ENCODE measurements around the gene KLF2. TPM values are rescaled to one million over a fixed set of nuclear protein-coding genes. Genes with fewer than 3 reads are reported as not detected.
A peak's percentile ranks its signal among the peaks of the same experiment; 100 is the strongest.

KLF2 gene
- total and polyA plus RNA-seq, 2 donors (not counting 1 experiment from before 2014, with no cell fraction given): 242 to 3,965 TPM

DNA sequence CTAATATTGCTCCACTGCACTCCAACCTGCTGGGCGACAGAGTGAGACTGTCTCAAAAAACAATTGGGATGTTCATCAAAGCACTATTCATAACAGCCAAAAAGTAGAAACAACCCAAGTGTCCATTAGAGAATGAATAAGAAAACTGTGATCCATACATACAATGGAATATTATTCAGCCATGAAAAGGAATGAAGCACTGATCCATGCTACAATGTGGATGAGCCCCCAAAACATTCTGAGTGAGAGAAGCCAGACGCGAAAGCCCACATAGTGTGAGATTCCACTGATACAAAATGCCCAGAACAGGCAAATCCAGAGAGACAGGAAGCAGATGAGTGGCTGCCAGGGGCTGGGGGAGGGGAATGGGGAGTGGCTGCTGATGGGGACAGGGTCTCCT lies 16.0 kb downstream of the KLF2 start:
- Histone ChIP-seq H3K36me3 (replicated peaks in 1 of 2; ENCODE audit: control extremely low read depth in 1 of 2, control insufficient read depth in 1 of 2, extremely low read depth in 1 of 2, insufficient read depth in 2 of 2, low read length in 1 of 2) (no peaks in the 10 kb centered on the region), H3K4me3 (ENCODE audit: control extremely low read depth in 1 of 5, extremely low read depth in 1 of 5, insufficient read depth in 1 of 5, low read depth in 2 of 5, low read length in 4 of 5) (no peak overlapping the region), H2AFZ (ENCODE audit: insufficient read depth, low read depth, low read length, poor library complexity, severe bottlenecking) (no peak overlapping the region), H3K4me2 (replicated peaks; ENCODE audit: low read depth, low read length, poor library complexity, severe bottlenecking) (no peak overlapping the region), H3K27me3 (replicated peaks in 1 of 4; ENCODE audit: control extremely low read depth in 1 of 4, control insufficient read depth in 3 of 4, insufficient read depth in 4 of 4, low read length in 3 of 4) (no peaks in the 10 kb centered on the region), H3K79me2 (ENCODE audit: control insufficient read depth, insufficient read depth, low read length) (peaks cover 10% of the 10 kb centered on the region), H3K4me1 (ENCODE audit: control insufficient read depth in 2 of 2, insufficient read depth in 2 of 2, low read length in 2 of 2) (peaks cover 53 to 69% of the 10 kb centered on the region in 2 donors), H3K9me3 (ENCODE audit: control extremely low read depth in 1 of 3, control insufficient read depth in 2 of 3, insufficient read depth in 1 of 3, low read length in 2 of 3) (peaks cover 0 to 4% (median 0%) of the 10 kb centered on the region in 3 donors), H3K9ac (ENCODE audit: low read length) (no peak overlapping the region), H4K20me1 (ENCODE audit: control insufficient read depth, insufficient read depth, low read length, poor library complexity, severe bottlenecking) (no peaks in the 10 kb centered on the region), H3K27ac (ENCODE audit: low read length in 2 of 2) (peak overlapping the region in 1 of 2 donors; percentile 36)
- Mint-ChIP-seq H3K9me3 (ENCODE audit: insufficient read depth) (no peaks in the 10 kb centered on the region), H3K27ac (peak overlapping the region; percentile 67), H3K4me1 (peaks cover 59% of the 10 kb centered on the region), H3K4me3 (peak overlapping the region; percentile 46), H3K27me3 (no peaks in the 10 kb centered on the region)
- WGBS (ENCODE audit: insufficient coverage): 90% methylated on average over 2 of the region's 3 CpGs
- POLR2A ChIA-PET: interaction anchor here (0.6 to 4.2 kb wide), 5 partner anchors 11 to 78 kb away, joined by 3 to 85 read pairs (median 3); no protein-coding TSS in a partner anchor
- TF ChIP-seq, protein P1, sequence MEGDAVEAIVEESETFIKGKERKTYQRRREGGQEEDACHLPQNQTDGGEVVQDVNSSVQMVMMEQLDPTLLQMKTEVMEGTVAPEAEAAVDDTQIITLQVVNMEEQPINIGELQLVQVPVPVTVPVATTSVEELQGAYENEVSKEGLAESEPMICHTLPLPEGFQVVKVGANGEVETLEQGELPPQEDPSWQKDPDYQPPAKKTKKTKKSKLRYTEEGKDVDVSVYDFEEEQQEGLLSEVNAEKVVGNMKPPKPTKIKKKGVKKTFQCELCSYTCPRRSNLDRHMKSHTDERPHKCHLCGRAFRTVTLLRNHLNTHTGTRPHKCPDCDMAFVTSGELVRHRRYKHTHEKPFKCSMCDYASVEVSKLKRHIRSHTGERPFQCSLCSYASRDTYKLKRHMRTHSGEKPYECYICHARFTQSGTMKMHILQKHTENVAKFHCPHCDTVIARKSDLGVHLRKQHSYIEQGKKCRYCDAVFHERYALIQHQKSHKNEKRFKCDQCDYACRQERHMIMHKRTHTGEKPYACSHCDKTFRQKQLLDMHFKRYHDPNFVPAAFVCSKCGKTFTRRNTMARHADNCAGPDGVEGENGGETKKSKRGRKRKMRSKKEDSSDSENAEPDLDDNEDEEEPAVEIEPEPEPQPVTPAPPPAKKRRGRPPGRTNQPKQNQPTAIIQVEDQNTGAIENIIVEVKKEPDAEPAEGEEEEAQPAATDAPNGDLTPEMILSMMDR (IDR thresholded peaks at IDR 0.05): no peak
- no peak for TF ChIP-seq EZH2 (IDR thresholded peaks at IDR 0.05; ENCODE audit: borderline replicate concordance, insufficient read depth, low read depth, low read length, poor library complexity, severe bottlenecking)
- DNase-seq: no peak
- ATAC-seq (ENCODE audit: low read depth): no peak
- intact Hi-C loops (cut with micrococcal nuclease): no loop called here
- CTCF ChIA-PET: interaction anchor here (0.6 to 1.2 kb wide), 4 partner anchors 10 to 42 kb away, joined by 3 to 7 read pairs (median 5); no protein-coding TSS in a partner anchor

DNA sequence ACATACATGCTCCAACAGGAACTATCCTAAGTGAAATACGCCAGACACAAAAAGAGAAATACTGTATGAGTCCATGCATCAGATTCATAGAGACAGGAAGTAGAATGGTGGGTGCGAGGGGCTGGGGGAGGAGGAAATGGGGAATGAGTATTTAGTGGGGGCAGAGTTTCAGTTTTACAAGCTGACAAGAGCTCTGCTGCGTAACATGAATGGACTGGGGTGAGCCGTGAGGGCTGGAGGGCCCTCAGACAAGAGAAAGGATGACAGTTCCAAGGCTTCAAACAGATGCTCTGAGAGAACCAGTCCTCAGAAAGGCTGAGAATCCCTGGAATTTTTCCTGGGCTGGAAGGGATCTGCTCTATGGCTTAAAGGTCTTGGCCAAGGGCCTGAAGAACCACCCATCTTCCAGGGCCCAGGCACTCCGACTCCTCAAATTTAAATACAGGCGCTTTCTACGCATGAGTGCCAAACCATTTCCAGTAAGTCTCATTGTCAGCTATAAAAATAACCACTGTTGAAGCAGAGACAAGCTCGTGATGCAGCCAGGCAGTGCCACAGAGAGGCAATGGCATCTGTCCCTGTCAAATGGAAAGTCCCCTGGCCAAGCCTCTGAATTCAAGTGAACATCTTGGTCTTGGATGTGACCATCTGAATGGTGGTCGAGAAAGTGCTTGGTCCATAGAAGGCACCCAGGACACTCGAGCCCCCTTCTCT lies 17.5 kb downstream of the KLF2 start:
- TF ChIP-seq, protein P1 (IDR thresholded peaks at IDR 0.05): no peak
- TF ChIP-seq EZH2 (IDR thresholded peaks at IDR 0.05; ENCODE audit: borderline replicate concordance, insufficient read depth, low read depth, low read length, poor library complexity, severe bottlenecking): no peak
- Histone ChIP-seq H3K4me1 (ENCODE audit: control insufficient read depth in 2 of 2, insufficient read depth in 2 of 2, low read length in 2 of 2) (peaks cover 53 to 64% of the 10 kb centered on the region in 2 donors), H3K79me2 (ENCODE audit: control insufficient read depth, insufficient read depth, low read length) (peaks cover 10% of the 10 kb centered on the region), H4K20me1 (ENCODE audit: control insufficient read depth, insufficient read depth, low read length, poor library complexity, severe bottlenecking) (no peaks in the 10 kb centered on the region), H3K9ac (ENCODE audit: low read length) (peak overlapping the region; percentile 59), H3K9me3 (ENCODE audit: control extremely low read depth in 1 of 3, control insufficient read depth in 2 of 3, insufficient read depth in 1 of 3, low read length in 2 of 3) (peaks cover 0 to 4% (median 0%) of the 10 kb centered on the region in 3 donors), H3K27ac (ENCODE audit: low read length in 2 of 2) (peak overlapping the region; percentile 94 to 97), H2AFZ (ENCODE audit: insufficient read depth, low read depth, low read length, poor library complexity, severe bottlenecking) (peak overlapping the region; percentile 42), H3K27me3 (replicated peaks in 1 of 4; ENCODE audit: control extremely low read depth in 1 of 4, control insufficient read depth in 3 of 4, insufficient read depth in 4 of 4, low read length in 3 of 4) (no peaks in the 10 kb centered on the region), H3K36me3 (replicated peaks in 1 of 2; ENCODE audit: control extremely low read depth in 1 of 2, control insufficient read depth in 1 of 2, extremely low read depth in 1 of 2, insufficient read depth in 2 of 2, low read length in 1 of 2) (no peaks in the 10 kb centered on the region), H3K4me3 (ENCODE audit: control extremely low read depth in 1 of 5, extremely low read depth in 1 of 5, insufficient read depth in 1 of 5, low read depth in 2 of 5, low read length in 4 of 5) (peak overlapping the region in 2 of 5 experiments; percentile 2 to 35), H3K4me2 (replicated peaks; ENCODE audit: low read depth, low read length, poor library complexity, severe bottlenecking) (peak overlapping the region; percentile 66)
- Mint-ChIP-seq H3K27me3 (no peaks in the 10 kb centered on the region), H3K4me3 (peak overlapping the region; percentile 78), H3K4me1 (peaks cover 54% of the 10 kb centered on the region), H3K9me3 (ENCODE audit: insufficient read depth) (no peaks in the 10 kb centered on the region), H3K27ac (peak overlapping the region; percentile 96)
- intact Hi-C loops (cut with micrococcal nuclease): loop anchor here (1.0 to 2.0 kb wide), 6 partner anchors 12 to 75 kb away; no protein-coding TSS in a partner anchor
- ATAC-seq (ENCODE audit: low read depth) (peak; percentile 76), DNase-seq (peak; percentile 90)
- 0% methylated on average over 7 of the region's 10 CpGs for WGBS (ENCODE audit: insufficient coverage)
- CTCF ChIA-PET: interaction anchor here (0.6 to 2.9 kb wide), 15 partner anchors 9 to 95 kb away, joined by 3 to 16 read pairs (median 8); no protein-coding TSS in a partner anchor
- POLR2A ChIA-PET: interaction anchor here (0.6 to 4.2 kb wide), 21 partner anchors 13 to 201 kb away, joined by 3 to 85 read pairs (median 5); partner anchors contain the start of gene KLF2

Data from B cell (primary cell).